GM12891 (cell line): ENCODE measurements around the gene PLEKHF1.

Experiments used
- POLR2A ChIP-seq: IDR thresholded peaks from 2 replicates; pipeline ENCODE4 v1.6.1; 2011; ENCODE audit warnings: low read depth, low read length, control low read depth
- POLR2AphosphoS5 ChIP-seq: IDR thresholded peaks from 2 replicates; pipeline ENCODE4 v1.6.1; 2011; ENCODE audit warnings: low read depth, low read length, control low read depth

DNA sequence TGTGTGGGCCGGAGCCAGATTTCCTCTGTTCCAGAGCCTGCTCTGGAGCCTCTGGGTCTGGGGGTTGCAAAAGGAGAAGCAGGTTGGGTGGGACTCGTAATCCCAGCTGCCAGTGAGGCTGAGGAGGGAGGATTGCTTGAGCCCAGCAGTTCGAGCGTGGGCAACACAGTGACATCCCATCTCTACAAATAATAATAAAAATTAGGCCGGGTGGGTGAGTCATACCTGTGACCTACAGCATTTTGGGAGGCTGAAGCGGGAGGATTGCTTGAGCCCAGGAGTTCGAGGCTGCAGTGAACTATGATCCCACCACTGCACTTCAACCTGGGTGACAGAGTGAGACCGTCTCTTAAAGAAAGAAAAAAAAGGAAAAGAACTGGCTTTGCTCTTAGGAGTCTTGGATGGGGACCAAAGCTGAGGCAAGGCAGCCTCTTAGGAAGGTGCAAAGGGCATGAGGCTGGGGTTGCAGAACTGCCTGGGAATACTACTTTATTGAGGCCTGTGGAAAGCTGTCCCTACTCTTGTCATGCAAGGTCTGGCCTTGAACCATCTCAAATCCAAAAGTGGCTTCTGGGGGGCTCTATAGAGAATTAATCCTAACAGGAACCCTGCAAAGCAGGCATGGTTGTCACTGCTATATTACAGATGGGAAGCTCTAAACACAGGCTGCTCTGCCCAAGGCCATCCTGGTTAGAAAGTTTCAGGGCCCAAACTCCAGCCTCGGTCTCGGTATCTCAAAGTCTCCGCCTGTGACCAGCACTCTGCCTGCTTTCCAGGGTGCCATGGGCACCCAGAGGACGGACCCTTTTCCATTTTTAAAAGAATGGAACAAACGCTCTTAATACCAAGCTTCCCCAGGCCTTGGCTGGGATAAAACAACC lies 50.7 kb downstream of the PLEKHF1 start:
- TF ChIP-seq POLR2AphosphoS5 (no peak), POLR2A (no peak)
